Activated T-helper 1 cell treated with anti-CD3 and anti-CD28 coated beads, Interleukin-2, amount 50 U/mL, for 16 hours (primary cell): ENCODE results near the gene MAP4.
"Not testable (repeated sequence)": the region's sequence is repeated elsewhere in the genome, so short reads cannot be mapped to it uniquely, and the experiment has no call there.

Source experiments
- DNase-seq, 2 donors: peaks; one replicate each; pipeline ENCODE4 v3.0.0-alpha.2; 2020; ENCODE audit warnings: low read depth in 1 of 2, low spot score in 1 of 2

MAP4 gene, protein sequence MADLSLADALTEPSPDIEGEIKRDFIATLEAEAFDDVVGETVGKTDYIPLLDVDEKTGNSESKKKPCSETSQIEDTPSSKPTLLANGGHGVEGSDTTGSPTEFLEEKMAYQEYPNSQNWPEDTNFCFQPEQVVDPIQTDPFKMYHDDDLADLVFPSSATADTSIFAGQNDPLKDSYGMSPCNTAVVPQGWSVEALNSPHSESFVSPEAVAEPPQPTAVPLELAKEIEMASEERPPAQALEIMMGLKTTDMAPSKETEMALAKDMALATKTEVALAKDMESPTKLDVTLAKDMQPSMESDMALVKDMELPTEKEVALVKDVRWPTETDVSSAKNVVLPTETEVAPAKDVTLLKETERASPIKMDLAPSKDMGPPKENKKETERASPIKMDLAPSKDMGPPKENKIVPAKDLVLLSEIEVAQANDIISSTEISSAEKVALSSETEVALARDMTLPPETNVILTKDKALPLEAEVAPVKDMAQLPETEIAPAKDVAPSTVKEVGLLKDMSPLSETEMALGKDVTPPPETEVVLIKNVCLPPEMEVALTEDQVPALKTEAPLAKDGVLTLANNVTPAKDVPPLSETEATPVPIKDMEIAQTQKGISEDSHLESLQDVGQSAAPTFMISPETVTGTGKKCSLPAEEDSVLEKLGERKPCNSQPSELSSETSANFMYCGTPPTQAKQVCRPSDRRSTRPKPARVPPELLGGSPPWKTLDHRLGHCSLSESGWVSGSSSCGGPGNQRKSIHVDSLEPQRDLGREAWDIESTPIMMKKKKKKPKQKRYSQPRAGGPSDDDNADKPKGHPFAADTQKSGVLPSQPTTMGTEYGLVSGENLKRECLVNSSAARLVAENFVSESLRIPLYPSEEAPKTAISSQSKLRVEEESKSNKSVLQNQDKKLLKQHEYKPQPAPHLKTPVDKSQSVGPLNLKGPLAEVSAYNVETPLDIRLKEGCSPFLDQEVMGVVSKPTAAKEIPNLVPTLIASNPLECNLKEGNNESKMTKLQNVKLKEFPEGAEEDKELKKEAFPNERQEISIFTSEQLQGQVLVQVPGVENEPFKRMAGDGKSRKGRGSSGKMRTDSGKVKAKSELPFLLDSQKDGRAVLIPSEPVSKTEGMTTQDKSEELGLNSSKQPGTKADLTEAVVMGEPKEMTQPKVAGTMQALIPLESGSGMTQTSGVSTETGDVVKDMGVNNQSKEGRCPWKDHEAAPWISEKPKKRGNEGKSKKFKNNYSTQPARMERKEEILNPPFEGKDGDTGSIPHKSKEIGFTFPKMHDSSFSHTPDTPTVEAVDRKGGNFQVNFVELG (N-terminal part only)

GRCh38 chr3:48016301-48016973 lies at the start of gene MAP4:
Gene MAP4, minus strand, starts transcription at chr3:48016416. Its CDS starts 17,556 bp downstream, at chr3:47998860.
- no peak for DNase-seq

DNA sequence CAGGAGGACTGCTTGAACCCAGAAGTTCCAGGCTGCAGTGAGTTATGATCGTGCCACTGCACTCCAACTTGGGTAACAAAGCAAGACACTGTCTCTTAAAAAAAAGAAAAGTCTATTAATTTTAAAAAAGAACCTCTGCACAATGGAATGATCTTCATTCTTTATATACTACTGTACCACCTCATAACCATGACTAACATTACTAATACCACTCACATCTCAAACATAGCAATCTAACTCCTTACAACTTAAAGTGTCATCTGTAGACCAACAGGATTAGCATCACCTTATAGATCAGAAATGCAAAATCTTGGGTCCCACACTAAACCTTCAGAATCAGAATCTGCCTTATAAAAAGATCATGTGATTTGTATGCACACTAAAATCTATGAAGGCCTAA lies 48.8 kb upstream of the MAP4 start:
- no peak for DNase-seq

- no peak for DNase-seq
These were observed 48.1 kb upstream of the MAP4 start for GRCh38 chr3:48064292-48064829.

DNA sequence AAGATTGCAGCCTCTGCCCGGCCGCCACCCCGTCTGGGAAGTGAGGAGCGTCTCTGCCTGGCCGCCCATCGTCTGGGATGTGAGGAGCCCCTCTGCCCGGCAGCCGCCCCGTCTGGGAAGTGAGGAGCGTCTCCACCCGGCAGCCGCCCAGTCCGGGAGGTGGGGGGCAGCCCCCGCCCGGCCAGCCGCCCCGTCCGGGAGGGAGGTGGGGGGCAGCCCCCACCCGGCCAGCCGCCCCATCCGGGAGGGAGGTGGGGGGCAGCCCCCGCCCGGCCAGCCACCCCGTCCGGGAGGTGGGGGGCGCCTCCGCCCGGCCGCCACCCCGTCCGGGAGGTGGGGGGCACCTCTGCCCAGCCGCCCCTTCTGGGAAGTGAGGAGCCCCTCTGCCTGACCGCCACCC lies 45.4 kb upstream of the MAP4 start:
- DNase-seq: not testable (repeated sequence)

GRCh38 chr3:48058091-48058490 lies 41.9 kb upstream of the MAP4 start:
- no peak for DNase-seq

DNA sequence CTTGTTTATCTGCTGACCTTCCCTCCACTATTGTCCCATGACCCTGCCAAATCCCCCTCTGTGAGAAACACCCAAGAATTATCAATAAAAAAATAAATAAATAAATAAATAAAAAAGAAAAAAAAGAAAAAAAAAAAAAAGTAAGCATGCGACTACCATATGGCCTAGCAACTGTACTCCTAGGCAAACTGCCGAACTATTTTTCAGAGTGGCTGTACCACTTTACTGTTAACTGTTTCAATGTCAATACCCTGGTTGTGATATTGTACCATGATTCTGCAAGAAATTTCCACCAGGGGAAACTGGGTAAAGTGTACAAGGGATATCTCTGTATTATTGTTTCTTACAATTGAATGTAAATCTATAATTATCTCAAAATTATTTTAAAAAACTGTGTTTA lies 41.3 kb upstream of the MAP4 start:
- DNase-seq: no peak

GRCh38 chr3:48047841-48048464 lies 31.7 kb upstream of the MAP4 start:
- no peak for DNase-seq

DNA sequence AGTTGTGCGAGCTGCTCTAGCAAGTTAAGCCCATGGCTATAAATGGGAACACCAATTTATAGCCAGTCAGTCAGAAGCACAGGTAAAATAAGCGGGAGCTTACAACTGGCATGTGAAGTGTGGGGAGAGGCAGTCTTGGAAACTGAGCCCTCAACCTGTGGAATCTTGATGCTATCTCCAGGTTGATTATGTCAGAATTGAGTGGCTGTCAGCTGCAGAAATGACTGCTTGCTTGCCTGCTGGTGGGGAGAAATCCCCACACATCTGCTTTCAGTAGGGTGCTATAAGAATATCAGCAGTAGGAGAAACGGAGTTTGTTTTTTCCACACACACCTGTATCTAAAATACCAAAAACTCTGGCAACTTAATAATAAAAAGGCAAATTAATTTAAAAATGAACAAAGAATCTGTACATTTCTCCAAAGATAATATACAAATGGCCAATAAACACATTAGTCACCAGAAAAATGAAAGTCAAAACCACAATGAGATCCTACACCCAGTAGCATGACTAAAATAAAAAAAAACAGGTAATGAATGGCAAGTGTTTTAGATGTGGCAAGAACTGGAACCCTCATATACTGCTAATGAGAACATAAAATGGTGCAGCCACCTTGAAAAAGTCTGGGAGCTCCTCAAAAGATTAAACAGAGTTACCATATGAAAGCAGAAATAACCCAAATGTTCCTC lies 26.0 kb upstream of the MAP4 start:
- DNase-seq: no peak

GRCh38 chr3:48039487-48040190 lies 23.4 kb upstream of the MAP4 start:
- DNase-seq: no peak

DNA sequence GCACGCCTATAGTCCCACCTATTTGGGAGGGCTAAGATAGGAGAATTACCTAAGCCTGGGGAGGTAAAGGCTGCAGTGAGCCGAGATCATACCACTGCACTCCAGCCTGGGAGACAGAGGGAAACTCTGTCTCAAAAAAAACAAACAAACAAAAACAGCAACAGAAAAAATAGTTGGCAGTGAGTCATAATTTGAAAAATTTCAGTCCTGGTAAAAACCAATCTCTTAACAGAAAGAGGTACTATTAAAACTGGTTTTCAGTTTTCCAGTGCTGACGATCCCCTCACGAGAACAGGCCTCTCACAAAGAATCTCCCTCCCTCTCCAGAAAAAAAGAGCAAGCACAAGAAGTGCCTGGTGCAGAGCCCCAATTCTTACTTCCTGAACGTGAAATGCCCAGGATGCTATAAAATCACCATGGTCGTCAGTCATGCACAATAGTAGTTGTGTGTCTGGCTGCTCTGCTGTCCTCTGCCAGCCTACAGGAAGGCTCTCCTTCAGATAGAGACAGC lies 22.8 kb upstream of the MAP4 start:
- DNase-seq: no peak

- no peak for DNase-seq
These were observed 17.8 kb upstream of the MAP4 start for GRCh38 chr3:48034000-48034516.

DNA sequence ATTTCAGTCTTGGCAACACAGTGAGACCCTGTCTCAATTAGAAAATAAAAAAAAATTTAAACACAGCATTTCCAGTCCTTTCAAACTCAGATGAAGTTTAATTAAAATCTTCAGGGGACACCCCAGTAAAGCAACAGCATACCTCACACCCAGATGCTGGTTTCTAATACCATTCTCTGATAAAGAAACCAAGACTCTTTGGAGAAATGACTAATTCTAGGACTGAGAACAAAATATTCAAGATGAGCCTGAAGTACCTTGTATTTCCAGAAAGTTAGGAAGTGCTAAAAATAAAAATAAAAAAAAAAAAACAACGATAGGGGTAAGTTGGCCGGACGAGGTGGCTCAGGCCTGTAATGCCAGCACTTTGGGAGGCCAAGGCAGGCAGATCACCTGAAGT lies 14.0 kb upstream of the MAP4 start:
- no peak for DNase-seq

DNA sequence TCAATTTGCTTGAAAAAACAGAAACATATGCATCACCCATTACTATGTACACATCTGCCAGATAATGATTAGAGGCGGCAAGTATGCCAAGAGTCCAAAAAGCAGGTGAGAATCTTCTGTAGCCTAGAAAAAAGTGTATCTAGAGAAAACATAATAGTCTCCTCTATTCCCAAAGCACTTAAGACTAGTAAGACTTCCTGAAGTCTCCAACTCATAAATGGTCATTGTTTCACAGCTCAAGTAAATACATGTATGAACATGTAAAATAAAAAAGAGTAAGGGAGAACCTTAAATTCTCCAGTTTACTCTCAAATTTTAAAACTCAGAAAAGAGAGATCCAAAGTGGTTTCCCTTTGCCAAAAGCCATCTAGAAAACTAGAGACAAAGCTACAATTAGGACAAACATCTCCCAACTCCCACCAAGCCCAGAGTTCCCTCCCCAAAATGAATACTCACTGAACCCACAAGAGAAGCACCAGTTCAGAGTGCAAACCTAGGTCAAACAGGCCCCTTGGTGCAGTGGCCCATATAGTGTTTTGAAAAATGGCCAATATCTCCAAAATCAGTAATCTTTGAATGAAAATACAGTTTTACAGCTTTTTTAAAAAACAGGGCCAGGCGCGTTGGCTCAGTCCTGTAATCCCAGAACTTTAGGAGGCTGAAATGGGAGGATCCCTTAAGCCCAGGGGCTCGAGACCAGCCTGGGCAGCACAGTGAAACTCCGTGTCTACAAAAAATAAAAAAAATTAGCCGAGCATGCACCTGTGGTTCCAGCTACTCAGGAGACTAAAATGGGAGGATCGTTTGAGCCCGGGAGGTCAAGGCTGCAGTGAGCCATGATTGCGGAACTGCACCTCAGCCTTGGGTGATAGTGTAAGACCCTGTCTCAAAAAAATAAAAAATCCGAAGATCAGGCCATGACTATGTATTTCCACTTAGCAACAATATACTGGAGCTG lies 11.0 kb upstream of the MAP4 start:
- no peak for DNase-seq

GRCh38 chr3:48026098-48026497 lies 9.9 kb upstream of the MAP4 start:
- no peak for DNase-seq

DNA sequence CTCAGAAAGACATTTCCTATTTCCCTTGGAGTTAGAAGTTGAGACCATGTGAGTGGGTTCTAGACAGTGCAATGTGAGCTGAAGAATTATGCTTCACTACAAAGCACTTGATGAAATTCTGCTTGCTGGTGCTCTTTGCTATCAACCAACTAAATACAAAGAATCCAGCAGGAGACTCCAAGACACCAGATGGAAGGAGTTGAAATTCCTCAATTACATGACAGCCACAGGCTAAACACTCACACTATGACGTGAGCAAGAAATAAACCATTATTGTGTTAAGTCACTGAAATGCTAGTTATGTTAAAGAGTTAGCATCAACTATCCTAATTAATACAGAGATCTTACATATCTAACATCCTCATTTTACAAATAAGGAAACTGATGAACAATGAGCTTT lies 8.2 kb upstream of the MAP4 start:
- DNase-seq: no peak

DNA sequence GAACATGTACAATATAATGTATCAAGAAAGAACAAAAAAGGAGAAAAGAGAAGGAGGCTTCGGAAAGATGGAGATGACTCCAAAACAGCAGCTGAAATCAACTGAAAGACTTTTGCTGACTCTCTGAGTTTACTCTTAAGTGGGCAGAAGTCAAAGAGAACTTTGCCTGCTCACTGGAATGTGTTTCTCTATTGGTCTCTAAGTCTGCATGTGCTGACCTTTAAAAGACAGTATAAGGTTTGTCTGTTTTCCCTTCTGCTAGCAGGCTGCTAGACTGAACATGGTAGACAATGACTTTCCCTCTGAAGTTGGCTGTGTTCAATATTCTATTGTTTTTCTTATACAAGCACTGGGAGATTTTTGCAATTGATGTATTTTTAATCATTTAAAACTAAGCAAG lies 7.2 kb upstream of the MAP4 start:
- DNase-seq: no peak

DNA sequence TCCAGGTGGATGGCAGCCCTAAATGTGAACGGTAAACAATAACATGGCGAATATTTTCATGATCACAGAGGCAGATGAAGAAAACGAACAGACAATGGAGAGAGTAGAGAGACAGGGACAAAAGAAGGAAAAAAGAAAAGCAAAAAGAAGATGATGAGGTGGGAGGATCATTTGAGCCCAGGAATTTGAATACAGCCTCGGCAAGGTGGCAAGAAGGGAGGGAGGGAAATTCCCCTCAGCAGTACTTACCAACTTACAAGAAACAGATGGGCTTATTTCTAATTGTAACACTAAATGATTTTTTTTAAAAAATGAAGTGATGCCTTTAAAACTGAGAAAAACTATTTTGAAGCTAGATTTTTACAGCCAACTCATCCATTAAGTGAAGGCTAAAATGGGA lies 6.0 kb upstream of the MAP4 start:
- DNase-seq: no peak
